HG02588 (cell line): Measurements from ENCODE around the gene SLC35F3.
"Not testable (repeated sequence)": the region's sequence is repeated elsewhere in the genome, so short reads cannot be mapped to it uniquely, and the experiment has no call there.

Experiments
- ATAC-seq: cut with Tn5 transposase; IDR thresholded peaks from one replicate; pipeline ENCODE4 v1.9.1; 2021; ENCODE audit warnings: mild to moderate bottlenecking, moderate library complexity; ENCODE audit not compliant: unreplicated experiment

SLC35F3 gene

DNA sequence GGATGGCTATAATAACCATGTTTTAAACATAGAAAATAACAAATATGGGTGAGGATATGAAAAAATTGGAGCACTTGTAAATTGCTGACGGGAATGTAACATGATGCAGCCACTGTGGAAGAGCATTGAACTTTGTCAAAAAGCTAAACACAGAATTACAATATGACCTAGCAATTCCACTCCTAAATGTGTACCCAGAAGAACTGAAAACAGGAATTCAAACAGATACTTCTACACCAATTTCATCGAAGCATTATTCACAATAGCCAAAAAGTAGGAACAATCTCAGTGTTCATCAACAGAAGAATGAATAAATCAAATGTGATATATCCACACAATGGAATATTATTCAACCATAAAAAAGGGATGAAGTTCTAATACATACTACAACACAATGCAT lies 436.1 kb downstream of the SLC35F3 start:
- ATAC-seq, result no peak

DNA sequence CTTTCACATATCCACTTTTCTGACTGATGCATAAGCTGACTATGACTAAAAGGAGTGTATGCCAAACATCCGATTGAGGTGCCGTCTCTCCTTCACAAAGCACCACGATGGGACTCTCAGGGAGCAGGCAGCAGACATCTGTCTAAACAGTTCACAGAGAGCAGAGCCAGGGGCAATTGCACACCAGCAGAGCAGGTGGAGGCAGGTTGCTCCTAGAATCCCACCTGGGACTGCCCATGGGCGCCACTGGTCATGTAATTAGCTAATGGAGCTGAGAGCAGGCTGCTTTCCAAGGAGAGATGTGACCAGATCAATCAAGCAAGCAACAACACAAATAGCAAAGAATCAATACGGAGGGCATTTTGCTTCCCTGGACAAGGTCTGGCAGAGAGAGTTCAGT lies 438.3 kb downstream of the SLC35F3 start:
- no peak for ATAC-seq

DNA sequence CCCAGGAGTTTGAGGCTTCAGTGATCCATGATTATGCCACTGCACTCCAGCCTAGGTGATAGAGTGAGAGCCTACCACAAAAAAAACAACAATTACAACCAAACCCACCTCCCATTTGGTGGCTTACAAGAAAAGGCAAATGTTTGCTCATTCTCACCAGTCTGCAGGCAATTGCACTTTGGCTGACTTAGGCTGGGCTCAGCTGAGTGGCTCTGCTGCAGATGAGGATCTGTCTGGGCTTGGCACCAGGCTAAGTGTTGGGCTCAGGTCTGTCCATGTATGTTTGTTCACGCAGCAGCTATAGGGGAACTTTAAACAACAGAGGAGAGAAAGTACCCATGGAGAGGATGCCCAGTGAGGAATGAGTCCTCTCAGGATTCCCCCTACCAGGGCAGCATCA lies 440.8 kb downstream of the SLC35F3 start:
- ATAC-seq, result no peak

DNA sequence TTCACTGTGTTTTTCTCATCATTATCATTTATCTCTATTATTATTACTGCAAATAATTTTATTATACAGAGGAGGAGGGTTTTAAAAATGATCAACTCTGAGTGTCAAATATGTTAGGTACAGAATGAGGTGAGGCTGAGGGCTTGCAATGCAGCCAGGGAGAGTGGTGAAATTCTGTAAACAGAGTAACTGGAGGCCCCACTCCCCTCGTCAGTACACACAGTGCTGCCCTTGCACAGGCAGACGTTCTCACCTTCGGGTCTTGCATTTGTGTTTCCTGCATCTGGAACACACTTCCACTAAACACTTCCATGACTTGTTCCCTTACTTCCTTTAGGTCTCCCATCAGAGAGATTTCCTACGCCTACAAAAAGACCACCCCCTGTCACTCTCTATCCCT lies 444.5 kb downstream of the SLC35F3 start:
- no peak for ATAC-seq

DNA sequence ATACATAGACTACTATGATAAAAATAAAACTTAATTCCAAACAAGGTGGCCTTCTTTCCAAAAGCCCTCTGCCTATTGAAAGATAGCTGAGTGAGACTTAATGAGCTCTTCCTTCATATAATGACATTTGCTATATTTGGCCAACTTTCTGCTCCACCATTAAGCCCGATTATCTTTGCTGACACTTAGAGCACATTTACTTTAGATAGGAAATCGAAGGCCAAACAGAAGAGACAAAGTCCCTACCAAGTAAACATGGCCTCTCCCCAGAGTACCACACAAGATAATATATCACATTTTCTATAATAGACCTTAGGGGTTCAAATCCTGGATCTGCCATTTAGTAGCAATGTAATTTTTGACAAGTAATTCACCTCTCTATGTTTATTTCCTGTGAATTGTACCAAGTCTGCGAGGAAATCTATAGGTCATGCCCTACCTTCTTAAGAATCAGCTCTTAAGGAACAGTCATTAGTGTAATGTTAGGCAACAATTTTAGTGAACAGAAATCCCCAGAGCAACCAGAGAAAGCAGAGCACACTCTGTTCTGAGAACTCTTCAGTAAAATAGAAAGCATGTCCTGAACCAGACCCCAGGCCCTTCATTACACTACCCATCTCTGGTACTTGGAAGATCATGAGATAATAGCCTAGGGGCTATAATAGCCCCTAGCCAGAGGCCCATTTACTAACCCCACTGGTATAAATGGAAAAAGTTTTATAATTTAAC lies 451.5 kb downstream of the SLC35F3 start:
- ATAC-seq, result no peak

DNA sequence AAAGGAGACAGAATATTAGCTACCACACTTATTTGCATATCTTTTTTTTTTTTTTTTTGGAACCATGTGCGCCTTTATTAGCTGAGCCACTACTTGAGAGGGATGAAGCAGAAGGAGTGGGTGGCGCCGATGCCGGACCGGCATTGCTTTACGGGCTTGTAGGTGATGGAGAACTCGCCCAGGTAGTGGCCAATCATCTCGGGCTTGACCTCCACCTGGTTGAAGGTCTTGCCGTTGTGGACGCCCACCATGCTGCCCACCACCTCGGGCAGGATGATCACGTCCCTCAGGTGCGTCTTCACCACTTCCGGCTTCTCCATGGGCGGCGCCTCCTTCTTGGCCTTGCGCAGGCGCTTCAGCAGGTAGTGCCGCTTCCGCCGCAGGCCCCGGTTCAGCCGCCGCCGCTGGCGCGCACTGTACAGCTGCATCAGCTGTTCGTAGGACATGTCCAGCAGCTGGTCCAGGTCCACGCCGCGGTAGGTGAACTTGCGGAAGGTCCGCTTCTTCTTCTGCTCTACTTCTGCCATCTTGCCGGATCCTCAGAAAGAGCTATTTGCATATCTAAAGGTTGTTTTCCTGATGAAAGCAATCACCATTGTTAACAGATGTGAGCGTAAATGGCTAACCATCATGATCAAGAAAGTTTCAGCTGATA lies 452.3 kb downstream of the SLC35F3 start:
- ATAC-seq, result not testable (repeated sequence)

DNA sequence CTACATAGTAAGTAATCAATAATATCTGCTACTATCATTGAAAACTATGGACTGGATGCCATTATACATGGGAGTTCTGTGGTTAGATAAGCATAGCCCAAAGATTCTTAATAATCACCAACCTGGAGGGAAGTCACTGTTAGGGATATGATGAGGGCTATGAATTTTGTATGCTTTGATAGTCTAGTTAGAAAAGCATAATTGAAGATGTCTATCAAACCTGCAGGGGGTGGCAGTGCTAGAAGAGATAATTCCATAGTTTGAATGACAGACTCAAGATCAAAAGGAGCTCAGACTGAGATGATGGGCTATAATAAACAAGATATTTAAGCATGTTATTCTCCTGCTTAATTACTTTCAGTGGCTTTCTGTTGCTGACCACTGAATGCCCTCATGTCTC lies 453.4 kb downstream of the SLC35F3 start:
- ATAC-seq, result no peak

DNA sequence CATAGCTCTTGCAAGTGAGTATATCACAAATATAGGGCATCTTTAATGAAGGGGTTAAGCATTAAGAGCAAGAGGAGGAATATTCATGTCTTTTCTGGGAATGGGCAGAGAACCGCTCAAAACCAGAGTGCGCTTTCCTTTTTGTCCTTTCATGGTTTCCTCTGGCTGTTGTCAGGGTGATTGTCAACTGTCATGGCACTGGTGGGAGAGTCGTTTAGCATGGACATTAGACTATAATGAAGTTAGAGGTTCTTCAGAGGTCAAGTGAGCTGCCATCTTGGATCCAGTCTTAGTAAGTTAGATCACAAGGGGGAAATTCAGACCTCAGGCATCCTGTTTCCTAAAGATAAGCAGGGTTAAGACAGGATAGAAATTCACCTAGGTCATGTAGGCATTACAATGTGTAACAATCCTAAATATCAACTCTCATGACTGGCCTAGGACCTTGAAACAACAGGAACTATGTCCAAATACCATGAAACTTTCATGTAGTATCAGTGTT lies 456.7 kb downstream of the SLC35F3 start:
- no peak for ATAC-seq

DNA sequence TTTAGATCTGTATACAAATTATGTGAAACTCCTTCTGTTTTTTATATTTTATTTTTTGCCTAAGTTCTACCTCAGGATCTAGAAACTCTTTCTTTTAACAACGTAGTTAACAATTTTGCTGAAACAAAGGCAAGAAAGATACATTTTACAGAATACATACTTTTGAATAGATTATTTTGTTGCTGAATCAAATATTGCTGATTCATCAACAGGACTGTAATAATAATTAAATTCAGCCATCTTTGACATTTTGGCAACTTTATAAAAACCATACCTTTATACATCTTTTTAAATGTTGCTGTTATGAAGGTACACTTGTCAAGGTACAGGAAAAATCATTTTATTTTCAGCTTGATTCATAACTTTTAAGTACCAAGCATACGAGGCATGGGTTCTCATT lies 458.1 kb downstream of the SLC35F3 start:
- ATAC-seq, result no peak

DNA sequence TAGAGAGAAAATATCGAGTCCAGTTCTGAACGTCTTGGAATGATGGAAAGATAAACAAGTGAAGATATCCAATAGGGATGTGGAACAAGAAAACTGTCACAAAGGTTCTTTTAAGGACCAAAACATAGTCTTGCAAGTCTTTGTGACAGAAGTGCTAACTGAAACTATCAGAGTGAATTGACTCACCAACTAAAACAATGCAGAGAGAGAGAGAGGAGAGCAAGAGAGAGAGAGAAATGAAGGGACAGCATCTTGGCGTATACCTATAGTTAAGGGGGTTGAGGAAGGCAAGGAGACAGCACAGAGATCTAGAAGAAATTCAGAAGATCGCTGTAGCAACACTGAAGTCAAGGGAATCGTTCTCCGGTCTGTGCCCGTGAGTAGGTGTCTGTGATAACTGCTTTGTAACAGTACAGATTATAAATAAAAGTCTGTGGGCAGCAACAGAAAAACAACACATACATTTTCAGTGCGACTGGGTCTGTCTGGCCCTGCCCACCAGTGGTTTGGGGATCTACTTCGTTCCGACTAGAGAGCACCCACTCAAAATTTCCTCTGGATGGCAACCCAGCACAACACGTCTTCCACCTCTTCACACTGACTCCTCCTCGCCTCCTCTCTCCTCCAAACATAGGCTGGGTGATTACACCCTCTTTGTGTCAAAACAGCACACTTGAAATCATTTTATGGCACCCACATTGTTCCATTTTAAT lies 464.0 kb downstream of the SLC35F3 start:
- no peak for ATAC-seq

DNA sequence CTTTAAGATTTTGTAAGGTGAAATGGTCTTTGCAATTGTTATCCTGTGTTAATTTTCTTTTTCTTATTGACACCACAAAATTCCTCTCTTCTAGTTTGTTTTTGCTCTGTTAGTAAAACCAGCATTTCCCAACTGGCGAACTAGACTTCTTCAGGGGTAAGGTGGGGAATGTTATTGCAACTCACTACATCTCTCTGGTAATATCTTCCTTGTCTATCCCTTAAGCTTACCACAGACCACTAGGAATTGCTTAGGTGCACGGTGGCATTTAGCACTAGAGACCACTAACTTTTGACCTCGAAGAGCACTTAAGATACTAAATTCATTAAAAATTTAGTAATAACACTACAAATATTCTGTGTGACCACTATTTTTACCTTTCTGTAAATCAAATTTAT lies 464.6 kb downstream of the SLC35F3 start:
- ATAC-seq, result no peak

DNA sequence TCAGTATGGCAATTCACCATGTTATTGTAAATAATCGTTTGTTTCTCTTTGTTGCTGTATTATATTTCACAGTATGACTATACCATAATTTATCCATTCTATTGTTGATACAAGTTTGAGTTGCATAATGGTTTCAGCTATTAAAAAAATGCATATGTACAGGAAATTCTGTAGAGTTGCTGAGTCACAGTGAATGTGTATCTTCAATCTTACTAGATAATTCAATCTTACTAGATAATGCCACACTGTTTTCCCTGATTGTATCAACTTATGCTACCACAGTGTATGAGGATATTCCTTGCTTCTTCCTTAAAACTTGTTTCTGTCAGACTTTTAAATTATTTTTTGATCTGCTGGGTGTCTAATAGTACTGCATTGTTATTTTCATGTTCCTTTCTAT lies 465.3 kb downstream of the SLC35F3 start:
- no peak for ATAC-seq

DNA sequence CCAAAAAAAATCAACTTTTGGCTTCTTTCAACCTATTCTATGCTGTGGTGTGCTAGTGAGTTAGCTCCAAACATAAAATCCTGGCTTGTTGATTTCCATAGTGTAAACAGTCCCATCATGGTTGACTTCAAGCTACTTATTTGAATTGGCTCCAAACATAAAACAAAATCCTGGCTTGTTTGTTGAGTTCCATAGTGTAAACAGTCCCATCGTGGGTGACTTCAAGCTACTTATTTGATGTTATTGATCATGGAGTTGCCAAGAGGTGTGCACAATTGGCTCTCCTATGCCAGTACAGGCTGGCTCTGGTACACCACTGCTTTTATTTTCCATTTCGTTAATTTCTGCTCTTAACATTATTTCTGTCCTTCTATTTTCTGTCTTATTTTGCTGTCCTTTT lies 466.9 kb downstream of the SLC35F3 start:
- ATAC-seq, result no peak

DNA sequence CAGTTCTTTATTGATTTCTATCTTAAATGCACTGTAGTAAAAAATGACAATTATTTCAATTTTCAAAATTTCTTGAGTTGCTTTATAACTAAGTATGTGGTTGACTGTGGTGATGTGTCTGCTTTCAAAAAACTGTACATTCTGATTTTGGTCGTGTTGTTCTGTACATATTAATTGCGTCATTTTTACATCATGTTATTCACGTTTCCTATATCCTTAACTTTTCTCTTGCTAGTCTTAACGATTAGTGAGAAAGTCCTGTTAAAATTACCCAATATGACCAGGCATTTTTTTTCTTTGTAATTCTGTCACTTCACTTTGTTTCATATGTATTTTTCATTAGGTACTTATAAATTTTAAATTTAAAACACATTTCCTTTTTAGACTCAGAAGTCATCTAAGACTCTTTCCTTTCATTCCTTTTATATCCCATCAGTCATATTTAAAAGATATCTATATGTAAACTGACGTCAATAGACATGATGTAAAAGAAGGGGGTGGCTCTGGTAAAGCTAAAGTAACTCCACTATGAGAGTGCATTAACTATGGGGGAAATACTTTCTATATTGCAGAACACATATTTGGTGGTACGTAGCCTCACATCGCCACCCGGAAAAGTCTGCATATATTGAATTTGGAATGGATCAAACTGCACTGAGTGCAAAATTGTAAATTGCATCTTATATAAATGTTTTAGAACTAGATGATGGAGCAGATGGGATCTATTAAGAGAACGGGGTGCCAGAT lies 467.7 kb downstream of the SLC35F3 start:
- ATAC-seq, result no peak

DNA sequence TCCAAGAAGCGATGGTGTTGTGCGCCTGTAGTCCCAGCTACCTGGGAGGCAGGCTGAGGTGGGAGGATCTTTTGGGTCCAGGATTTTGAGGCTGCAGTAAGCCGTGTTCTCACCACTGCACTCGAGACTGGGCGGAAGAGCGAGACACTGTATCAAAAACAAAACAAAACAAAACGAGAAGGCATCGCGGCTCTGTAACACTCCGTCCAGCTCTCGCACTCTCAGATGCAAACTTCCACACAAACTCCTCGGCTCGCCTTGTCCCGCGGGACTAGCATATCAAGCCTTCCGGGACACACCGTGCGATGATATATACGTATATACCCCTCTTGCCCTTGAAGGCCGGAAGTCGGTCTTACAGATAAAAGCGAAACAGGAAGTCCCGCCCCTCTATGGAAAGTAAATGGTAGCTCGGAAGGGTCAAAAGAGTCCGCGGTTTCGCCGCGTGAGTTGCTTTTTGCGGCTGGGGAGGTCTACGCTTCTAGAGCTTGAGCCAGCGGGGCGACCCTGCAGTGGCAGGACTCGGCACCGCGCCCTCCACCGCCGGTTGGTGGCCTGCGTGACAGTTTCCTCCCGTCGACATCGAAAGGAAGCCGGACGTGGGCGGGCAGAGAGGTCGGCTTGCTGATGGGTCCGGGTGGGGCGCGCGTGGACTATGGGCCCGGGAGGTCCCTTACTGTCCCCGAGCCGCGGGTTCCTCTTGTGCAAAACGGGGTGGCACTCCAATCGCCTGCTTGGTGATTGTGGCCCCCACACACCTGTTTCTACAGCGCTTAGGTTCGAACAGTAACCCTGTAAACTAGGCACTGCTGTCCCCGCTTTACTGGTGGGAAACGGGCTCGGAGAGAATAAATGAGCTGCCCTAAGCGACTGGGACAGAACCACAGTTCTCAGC lies 468.8 kb downstream of the SLC35F3 start, which contains the start of gene COA6:
Gene COA6, plus strand, starts transcription at position 393 of the 895 bp plus-strand sequence. Its CDS starts 11 bp downstream, at position 404.
- peak; percentile 92 for ATAC-seq

DNA sequence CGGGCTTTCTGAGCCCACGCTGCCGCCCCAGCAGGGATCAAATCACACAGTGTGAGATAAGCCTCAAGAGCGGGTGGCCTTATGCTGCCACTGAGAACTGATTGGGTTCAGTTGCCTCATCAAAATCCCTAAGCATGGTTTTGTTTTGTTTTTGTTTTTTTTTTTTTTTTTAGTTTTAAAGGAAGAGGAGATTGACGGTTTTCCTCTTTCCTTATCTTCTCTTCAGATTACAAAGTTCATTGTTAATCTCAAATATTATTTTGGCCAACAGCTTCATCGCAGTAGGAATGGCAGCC lies 469.4 kb downstream of the SLC35F3 start:
- peak; percentile 16 for ATAC-seq
